Stimulated activated CD8-positive, alpha-beta memory T cell treated with anti-CD3 and anti-CD28 coated beads, Interleukin-12 subunit alpha, Interleukin-12 subunit beta, amount 100 ng/mL, for 24 hours (primary cell): Measurements from ENCODE around the gene ATG10.

Experiments used
- DNase-seq: peaks from one replicate; pipeline ENCODE4 v3.0.0-alpha.2; 2020; ENCODE audit errors: extremely low read depth

The ATG10 gene

DNA sequence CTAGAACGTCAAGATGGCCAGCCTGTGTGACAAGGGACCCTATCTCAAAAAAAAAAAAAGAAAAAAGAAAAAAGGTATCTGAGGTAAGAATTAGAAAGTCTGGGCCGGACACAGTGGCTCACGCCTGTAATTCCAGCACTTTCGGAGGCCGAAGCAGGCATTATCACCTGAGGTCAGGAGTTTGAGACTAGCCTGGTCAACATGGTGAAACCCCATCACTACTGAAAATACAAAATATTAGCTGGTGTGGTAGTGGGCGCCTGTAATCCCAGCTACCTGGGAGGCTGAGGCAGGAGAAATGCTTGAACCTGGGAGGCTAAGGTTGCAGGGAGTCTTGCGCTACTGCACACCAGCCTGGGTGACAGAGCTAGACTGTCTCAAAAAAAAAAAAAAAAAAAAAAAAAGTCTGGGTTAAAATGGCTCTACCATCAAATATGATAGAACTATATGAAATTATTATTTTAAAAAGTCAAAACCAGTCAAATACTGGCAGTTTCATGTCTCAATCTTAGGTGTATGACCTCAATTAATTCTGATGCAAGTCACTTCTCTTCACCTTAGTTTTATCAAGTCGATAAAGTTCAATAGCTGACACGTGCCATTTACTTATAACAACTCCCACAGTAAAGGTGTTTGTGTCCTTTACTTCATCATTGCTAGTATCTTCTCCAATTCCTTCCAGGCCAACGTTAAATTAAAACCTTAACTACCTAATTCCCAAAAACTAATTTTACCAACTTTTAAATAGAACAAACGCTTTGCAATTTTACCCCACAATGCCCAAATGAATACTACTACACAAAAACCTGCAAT is 305.2 kb downstream of the ATG10 start:
- no peak for DNase-seq

DNA sequence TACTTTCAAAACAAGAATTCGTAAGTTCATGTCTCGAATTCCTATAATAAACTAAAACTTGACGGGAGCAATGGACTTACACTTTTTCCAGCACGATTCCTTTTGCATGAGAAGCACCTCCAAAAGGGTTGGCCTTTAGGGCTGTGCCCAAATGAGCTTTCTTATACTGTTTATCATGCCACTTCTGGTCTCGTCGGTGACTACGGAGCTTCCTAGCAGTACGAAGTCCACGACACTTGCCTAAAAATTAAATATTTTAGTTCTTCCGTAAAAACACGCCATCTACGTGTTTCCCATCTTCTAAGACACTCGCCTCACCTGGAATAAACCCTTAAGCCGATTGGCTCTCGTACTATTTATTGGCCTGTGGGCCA is 305.8 kb downstream of the ATG10 start:
- no peak for DNase-seq

DNA sequence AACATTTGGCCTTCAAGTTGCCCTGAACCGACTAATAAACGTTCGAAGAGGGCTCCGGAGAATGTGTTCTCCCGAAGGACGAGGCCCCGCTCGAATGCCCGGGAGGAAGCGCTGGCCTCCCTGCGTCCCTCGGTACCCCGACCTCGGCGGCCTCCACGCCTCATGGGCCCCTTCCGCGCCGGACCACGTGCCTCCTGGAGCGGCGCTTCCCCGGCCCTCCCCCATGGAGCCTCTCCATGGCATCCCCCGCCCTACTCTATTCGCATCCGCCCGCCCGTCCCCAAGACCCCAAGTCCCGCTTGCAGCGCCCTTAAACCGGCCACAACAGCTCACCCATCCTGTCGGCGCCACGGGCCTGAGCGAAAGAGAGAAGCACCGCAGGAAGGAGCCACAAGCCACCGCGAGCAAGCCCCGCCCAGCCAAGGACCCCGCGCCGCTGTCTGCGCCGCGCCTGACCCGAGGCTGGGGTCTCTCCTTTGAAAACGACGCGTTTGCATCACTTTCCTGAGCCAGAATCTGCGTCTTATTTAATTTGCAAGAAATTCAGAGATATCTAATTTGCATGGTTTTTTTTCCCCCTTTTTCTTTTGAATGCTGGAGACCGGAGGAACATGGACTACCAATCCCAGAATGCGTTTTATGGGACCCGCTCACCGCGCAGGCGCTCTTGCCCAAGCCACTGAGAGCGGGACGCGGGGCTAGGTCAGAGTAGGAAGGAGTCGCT is 306.3 kb downstream of the ATG10 start, which contains the start of gene RPS23:
TSS of gene RPS23 (minus strand) at position 368 of the 724 bp plus-strand sequence. CDS start at position 337, 31 bp downstream.
- DNase-seq = peak; percentile 73

DNA sequence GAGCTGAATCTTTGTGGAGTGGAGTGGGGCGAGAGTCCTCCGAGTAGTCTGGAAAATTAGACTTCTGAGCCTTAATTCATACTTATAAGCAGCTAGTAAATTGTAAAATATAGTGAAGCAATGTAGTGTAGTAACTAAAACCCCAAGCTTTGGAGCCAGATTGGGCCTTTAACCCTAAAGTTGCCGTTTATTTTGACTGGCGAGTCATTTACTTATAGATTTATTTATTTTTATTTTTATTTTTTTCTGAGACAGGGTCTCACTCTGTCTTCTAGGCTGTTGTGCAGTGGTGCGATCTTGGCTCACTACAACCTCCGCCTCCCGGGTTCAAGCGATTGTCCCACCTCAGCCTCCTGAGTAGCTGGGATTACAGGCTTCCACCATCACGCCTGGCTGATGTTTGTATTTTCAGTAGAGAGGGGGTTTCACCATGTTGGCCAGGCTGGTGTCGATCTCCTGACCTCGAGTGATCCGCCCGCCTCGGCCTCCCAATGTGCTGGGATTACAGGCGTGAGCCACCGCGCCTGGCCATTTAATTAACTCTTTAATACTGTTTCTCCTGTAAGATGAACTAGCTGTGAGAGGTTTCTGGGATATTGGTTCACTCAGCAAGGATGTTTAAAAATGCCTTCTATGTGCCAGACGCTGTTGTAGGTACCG is 307.0 kb downstream of the ATG10 start:
- no peak for DNase-seq

DNA sequence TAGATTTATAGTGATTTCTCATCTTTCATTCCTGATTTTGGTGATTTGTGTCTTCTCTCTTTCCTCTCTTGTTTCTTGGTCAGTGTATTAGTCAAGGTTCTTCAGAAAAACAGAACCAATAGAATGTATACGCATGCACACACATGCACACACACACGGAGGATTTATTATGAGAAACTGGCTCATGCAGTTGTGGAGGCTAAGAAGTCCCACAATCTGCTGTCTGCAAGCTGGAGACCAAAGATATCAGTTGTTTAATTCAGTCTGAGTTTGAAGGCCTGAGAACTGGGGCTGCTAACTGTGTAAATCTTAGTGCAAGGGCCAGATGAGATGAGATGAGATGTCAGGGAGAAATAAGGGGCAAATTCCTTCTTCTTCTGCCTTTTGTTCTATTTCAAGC is 312.1 kb downstream of the ATG10 start:
- no peak for DNase-seq

DNA sequence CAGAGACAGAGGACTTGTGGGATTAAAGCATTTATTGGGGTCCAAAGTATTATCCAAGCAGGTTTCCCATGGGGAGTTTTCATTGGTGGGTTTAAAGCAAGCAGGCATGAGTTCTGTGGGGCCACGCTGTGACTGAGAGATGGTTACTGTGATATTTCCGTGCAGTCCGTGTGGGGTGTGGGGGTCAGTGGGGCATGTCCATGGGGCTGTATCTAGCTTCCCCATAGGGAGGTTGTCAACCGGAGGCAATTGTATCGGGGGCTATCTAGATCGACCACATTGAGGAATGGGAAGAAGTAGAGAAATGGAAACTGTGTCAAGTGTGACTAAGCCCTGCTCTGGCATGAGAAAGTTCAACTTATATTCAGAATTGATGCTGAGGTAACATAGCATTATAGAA is 313.4 kb downstream of the ATG10 start:
- no peak for DNase-seq

DNA sequence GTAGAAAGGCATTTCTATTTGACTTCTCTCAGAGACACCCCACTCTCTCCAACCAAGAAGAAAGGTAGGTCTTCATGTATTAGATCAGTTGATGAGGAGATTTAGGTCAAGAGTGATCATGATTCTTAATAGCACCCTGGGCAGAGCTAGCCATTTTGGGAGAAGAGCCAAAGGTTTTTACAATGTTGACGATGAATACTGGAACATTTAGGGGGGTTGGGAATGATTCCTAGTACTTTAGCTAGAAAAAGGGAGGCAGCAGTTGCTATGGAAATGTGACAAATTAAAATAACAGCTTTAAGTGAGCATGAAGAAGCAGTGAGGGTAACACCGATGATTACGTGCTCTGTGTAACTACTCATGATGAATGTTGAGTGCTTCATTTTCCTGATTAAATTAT is 315.8 kb downstream of the ATG10 start:
- DNase-seq = no peak

DNA sequence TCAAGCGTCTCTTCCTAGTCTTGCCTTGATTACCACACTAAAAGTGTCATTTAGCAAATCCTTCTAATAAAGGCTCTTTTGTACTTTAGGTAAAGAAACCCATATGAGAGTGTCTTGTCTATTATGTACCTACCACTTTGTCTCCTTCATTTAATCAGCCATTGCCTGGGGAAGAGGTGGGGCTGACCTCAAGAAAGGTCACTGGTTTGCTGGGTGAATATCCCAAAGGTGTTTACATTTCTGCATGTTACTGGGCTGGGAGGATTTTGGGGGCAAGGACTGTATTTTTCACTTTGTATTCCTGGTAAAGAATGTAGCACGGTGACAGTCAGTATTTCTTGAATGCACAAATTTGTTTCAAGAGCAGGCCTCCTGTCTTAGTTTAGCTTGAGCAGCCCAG is 318.2 kb downstream of the ATG10 start:
- DNase-seq = no peak

DNA sequence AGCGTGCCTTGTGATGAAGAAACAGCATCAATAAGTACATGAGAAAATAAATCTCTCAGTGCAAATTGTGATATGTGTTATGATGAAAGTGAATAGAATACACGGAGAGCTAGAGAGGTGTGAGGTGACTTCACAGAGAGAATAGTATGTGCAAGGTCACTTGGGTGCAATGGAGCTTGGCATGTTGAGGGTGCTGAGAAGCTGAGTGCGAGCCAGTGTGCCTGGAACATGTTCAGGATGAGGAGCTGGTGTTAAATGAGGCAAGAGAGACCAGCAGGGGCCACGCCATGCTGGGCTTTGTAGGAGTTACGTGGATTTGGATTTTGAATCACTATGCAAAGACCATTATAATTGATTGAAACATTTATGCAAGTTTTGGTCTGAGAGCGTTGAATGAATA is 319.1 kb downstream of the ATG10 start:
- DNase-seq = no peak

DNA sequence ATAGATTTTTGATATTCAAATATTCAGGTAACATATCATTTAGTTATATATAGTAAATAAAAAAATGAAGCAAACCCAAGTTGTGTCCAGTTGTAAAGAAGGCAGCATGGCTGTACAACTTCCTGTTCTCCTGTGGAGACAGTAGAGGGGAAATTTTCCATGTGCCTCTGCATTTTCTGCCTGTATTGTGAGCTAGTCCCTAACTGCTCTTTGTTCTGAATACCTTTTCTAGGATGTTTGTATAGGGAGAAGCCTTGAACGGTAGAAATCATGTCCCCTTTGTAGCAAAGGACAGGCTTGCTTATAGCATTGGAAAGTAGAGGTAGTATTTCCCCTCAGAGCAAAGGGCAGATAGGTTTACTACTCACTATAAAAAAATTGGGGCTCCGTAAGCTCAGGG is 319.6 kb downstream of the ATG10 start:
- DNase-seq = no peak

DNA sequence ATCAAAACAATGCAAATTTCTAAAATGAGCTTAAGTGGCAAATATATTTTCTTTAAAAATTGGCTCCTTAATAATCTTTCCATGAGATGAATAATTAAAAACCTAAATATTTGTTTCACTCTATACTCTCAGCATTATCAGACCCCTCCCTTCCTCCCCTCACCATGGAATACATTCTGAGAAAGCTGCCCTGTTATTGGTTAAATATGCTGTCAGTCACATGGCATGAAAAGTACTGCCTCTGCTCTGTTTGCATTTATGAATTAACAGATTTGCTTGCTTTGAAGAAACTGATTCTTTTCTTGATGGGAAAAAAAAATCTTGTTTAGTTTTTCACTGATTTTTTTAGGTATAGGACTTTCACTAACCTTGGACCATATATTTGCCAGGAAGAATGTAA is 323.3 kb downstream of the ATG10 start:
- no peak for DNase-seq

DNA sequence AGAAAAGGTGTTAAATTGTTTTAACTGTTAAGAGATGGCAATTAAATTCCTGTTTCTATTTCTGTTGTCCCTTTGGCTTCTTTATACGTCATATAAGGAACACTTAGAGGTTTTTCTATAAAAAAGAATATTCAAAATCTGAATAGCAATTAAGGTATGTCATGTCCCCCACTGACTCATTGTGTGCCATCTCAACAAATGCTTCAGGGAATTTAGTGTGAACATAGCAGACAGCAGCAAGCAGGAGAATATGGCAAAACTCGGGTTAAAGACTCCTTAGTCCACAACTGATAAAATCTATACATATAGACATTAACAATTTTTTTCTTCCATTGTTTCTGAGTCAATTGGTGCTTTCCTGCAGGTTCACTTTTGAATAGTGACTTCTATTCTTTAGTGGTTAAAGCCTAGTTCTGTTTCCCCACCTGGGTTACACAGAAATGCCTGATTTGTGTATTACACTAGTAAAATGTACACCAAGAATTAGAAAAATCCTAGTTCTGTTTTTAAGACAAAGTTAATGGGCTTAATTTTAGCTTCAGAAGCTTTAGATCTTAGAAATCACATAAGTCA is 324.2 kb downstream of the ATG10 start:
- DNase-seq = no peak

DNA sequence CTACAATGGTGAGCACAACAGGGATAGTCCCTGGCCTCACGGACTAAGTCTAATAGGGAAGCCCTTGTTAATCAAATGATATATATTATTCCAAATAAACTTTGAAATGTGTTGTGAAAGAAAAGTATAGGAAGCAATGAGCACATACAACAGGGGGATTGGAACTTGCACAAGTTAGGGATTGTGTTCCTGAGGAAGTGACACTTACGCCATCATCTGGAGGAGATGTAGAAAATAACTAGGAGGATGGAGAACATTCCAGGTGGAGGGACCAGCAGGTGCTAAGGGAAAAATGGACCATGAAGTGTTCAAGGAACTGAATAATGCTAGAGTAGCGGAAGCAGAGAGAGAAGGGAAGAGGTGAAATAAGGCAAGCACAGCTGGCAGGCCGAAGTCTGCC is 325.1 kb downstream of the ATG10 start:
- DNase-seq = no peak

DNA sequence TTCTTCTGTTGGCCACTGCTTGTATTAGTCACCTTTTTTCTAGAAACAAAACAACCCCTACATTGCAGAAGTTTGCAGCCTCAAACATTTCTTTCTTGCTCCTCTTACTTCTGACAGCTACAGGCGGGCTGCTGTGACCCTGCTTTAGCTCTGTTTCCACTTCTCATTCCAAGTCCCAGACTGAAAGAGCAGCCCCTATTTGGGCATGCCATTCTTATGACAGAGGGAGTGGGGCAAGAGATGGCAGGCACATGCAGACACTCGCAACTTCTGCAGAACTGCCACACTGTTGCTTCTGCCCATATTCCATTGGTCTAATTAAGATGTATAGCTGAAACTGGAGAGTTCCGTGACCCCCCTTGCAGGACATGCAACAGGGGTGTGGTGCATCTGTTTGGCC is 325.9 kb downstream of the ATG10 start:
- no peak for DNase-seq

DNA sequence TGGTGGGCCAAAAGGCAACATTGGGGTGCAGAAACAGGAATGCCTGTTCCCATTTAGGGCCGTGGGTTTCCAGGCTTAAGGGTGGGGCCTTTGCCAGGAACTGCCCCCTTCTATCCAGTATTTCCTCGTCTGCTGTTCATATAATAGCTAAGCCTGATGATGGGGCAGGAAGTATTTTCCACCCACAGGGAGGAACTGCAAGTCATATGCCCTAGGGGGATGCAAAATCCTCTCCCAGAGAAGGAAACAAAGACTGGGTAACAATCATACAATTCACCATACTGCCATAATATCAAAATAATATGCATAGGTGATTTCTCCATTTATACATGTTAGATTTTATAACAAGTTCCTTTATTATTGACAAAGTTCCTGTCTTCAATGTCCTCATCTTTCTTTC is 326.8 kb downstream of the ATG10 start:
- DNase-seq = no peak

DNA sequence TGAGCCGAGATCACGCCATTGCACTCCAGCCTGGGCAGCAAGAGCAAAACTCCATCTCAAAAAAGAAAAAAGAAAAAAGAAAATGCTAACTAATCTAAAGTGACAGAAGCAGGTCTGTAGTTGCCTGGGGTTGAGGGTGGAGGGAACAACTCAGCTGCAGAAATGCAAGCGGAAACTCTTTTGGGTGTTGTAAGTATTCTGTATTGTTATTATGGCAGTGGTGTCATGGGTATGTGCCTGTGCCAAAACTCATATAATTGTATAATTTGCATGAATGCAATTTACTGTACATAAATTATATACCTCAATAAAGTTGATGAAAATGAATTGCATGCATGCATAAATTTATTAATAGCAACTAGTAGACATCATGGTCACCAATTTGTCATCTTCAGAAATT is 329.4 kb downstream of the ATG10 start:
- DNase-seq = no peak
